Skin of body (tissue), 2 donors: ENCODE data around the gene KEAP1. TPM values are rescaled to one million over a fixed set of nuclear protein-coding genes. Genes with fewer than 3 reads are reported as not detected.
"Not testable (repeated sequence)": the region's sequence is repeated elsewhere in the genome, so short reads cannot be mapped to it uniquely, and the experiment has no call there.

ENCODE experiments used
- DNase-seq: peaks from one replicate; lab custom pipeline; 2025; lab: John Stamatoyannopoulos, UW
- total RNA-seq: library from RNA; depleted of rRNA; stranded (reverse); fragments of >200 nt; gene quantifications from one replicate; pipeline ENCODE4 v1.2.3, GENCODE V29; 2014

The KEAP1 gene
- total RNA-seq: 32.8 TPM

DNA sequence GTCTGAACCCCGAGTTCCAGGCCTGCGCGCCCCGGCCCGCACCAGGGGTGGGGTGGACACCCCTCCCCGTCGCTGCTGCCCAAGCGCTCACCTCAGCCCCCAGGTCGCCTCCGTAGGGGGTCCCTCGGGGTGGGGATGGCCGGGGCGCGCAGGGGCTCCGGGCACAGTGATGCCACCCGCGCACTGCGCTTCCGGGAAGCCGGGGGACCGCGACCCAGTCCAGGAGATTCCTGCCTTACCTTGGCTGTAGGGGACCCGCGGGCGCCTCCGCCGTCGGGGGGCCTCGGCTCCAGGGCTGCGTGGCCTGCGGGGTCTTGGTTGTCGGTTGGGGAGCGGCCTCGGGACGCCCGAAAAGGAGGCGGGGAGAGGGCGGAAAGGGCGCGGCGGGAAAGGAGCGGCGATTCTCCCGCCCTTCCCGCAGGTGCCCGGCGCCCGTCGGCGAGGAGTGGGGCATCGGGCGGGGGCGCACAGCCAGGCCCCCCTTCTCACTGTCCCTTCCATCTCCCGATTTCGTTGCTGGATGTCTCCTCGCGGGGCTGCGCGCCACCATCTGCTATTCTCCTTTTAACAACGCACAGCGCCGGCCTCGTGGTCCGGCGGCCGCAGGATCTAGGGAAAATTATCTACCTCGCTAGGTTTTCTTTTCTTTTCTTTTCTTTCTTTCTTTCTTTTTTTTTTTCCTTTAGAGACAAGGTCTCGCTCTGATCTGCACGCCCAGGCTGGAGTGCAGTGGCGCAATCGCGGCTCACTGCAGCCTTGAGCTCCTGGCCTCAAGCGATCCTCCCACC, at the start of gene KEAP1:
TSS of gene KEAP1 (minus strand) at position 355 of the 788 bp plus-strand sequence. CDS start 3,323 bp downstream, outside the sequence.
- no peak for DNase-seq

GRCh38 chr19:10552510-10553053, 49.4 kb upstream of the KEAP1 start:
- DNase-seq: no peak

DNA sequence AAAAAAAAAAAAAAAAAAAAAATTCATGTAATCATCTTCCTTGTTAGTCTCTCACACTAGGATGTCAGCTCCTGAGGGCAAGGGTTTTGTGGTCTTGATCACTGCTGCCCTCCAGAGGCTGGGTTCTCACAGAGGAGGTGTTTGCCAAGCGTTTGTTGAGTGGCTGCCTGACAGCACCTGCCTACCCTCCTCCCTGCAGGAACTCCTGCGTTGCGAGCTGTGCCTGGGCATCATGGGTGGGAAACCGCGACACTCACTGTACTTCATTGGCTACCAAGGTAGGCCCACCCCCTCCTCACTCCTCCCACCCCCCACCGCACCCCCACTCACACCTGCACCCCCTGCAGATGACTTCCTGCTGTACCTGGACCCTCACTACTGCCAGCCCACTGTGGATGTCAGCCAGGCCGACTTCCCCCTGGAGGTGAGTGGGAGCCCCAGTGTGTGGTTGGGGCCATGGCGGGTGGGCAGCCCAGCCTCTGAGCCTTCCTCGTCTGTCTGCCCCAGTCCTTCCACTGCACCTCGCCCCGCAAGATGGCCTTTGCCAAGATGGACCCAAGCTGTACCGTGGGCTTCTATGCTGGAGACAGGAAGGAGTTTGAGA, 48.6 kb upstream of the KEAP1 start:
- DNase-seq: no peak

- DNase-seq: not testable (repeated sequence)
These were observed 47.9 kb upstream of the KEAP1 start for GRCh38 chr19:10551006-10551405.

- no peak for DNase-seq
These were observed 47.2 kb upstream of the KEAP1 start for GRCh38 chr19:10550336-10550735.

GRCh38 chr19:10549733-10550132, 46.6 kb upstream of the KEAP1 start:
- DNase-seq: no peak

DNA sequence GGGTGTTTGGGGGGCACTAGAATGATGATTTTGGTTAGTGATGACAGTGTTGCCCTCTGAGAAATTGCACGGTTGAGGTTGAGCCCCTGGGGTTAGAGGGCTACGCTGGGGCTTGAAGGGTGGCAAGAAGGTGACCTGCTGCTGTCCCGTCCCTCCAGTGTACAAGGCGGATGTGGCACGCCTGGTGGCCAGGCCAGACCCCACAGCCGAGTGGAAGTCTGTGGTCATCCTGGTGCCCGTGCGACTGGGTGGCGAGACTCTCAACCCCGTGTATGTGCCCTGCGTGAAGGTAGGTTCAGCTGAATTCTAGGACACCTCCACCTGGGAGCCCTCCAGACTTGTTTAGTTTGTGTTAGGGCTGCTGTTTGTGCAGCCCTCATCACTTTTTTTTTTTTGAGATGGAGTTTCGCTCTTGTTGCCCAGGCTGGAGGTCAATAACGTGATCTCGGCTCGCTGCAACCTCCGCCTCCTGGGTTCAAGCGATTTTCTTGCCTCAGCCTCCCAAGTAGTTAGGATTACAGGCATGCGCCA, 45.7 kb upstream of the KEAP1 start:
- DNase-seq: no peak

DNA sequence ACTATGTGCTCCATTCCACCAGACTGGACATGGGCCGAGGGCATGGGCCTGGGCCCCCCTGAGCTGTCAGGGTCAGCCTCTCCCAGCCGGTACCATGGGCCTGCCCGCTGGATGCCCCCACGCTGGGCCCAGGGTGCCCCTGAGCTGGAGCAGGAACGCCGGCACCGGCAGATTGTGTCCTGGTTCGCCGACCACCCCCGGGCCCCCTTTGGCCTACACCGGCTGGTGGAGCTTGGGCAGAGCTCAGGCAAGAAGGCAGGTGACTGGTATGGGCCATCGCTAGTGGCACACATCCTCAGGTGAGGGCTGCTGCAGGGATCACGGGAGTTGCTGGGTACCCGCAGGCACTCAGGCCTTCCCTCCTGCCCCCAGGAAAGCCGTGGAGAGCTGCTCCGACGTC, 43.7 kb upstream of the KEAP1 start:
- no peak for DNase-seq

DNA sequence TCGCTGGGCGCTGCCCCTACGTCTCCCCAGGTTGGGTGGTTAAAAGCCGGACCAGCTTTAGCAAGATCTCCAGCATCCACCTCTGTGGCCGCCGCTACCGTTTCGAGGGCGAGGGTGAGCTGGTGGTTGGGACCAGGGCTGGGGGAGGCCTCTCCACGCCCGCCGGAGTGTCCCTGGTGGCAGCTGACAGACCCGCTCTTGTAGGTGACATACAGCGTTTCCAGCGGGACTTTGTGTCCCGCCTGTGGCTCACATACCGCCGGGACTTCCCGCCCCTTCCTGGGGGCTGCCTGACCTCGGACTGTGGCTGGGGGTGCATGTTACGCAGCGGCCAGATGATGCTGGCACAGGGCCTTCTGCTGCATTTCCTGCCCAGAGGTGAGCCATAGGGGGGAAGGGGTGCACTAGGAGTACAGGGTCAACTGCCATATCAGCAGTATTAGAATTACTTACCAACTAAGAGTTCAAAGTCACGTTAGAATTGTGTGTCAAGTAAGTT, 41.6 kb upstream of the KEAP1 start:
- no peak for DNase-seq

DNA sequence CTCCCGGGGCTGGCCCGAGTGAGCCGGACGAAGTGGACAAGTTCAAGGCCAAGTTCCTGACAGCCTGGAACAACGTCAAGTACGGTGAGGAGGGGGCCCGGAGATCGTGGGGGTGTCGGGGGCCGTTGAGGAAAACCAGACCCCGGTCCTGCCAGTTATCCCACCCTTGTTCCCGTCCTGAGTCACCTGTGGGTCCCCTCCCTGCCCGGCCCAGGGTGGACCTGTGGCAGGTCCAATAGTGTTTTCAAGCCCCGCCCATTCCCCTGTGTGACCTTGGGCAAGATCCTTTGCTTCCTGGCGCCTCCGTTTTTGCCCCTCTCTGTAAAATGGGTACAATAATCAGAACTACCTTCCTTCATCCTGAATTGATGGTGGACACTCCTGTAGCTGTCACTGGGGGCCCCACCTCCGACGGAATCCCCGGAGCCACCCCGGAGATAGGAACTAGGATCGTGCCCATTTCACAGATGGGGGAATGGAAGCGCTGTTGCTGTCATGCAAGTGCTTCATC, 41.1 kb upstream of the KEAP1 start:
- no peak for DNase-seq

DNA sequence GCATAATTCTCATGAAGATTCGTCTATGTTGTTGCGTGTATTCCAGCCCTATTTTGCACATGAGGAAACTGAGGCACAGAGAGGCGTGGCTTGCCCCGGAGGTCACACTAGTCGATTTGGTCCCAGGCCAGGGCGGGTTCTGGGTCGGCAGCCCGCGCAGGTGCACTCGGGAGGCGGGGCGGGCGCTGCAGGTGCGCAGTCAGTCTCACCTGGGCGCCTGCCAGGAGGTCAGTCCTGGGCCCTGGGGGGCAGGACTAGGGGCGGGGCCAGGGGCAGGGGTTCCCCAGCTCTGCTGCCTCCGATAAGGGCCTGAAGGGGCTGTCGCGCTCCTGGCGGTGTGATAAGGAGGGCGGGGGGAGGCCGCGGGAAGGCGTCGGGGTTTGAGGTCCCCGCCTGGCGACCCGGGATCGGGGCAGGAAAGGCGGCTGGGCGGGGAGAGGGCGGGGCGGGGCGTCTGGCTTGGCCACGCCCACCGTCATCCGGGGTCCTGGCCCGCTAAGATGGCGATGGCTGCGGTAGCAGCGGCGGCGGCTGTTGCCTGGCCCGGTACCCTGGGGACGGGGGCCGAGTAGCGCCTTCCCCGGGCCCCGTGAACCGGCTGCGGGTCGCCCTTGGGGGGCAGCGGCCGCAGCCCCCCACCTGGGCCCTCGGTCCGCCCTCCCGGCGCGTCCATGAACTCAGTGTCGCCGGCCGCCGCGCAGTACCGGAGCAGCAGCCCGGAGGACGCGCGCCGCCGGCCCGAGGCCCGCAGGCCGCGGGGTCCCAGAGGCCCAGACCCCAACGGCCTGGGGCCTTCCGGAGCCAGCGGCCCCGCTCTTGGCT, 40.5 kb upstream of the KEAP1 start, which contains the start of gene ATG4D:
TSS of gene ATG4D (plus strand) at position 485 of the 822 bp plus-strand sequence. CDS start at position 672, 187 bp downstream.
- DNase-seq: no peak

GRCh38 chr19:10543059-10543419, 39.9 kb upstream of the KEAP1 start:
- no peak for DNase-seq

GRCh38 chr19:10539016-10539415, 35.9 kb upstream of the KEAP1 start:
- DNase-seq: not testable (repeated sequence)

DNA sequence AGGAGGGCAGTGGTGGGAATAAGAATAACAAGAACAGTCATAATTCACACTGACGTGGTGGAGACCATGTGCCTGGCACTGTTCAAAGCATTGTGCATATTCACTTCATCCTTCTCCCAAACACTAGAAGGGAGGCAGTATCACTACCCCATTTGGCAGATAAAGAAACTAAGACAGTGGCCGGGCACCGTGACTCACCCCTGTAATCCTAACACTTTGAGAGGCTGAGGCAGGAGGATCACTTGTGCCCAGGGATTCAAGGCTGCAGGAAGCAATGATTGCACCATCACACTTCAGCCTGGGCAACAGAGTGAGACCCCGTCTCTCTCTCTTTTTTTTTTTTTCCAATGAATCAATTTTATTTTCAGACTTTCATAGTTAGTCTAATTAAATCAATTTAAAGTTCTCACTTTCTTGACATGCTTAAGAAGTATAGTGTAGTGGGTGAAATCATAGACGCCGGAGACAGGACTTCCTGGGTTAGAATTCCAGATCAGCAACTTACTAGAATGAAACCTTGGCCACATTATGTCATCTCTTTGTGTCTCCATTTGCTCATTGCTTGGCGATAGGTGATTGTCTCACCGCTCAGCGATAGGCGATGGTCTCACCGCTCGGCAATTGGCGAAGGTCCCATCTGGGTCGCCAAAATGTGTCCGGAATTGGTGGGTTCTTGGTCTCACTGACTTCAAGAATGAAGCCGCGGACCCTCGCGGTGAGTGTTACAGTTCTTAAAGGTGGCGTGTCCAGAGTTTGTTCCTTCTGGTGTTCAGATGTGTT, 35.2 kb upstream of the KEAP1 start:
- no peak for DNase-seq

GRCh38 chr19:10537668-10538067, 34.5 kb upstream of the KEAP1 start:
- DNase-seq: no peak

DNA sequence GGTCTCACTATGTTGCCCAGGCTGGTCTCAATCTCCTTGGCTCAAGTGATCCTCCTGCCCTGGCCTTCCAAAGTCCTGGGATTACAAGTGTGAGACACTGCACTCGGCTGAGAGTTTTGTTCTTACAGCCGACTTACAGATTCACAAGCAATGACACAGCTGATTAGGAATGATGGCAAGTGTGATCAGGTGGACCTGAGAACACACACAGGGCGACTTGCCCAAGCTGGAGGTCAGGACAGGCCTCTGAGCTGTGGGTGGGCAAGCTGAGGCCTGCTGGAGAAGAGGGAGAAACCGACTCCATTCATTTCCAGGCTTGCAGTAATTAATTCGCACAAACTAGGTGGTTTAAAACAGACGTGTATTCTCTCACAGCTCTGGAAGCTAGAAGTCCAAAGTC, 32.5 kb upstream of the KEAP1 start:
- no peak for DNase-seq

DNA sequence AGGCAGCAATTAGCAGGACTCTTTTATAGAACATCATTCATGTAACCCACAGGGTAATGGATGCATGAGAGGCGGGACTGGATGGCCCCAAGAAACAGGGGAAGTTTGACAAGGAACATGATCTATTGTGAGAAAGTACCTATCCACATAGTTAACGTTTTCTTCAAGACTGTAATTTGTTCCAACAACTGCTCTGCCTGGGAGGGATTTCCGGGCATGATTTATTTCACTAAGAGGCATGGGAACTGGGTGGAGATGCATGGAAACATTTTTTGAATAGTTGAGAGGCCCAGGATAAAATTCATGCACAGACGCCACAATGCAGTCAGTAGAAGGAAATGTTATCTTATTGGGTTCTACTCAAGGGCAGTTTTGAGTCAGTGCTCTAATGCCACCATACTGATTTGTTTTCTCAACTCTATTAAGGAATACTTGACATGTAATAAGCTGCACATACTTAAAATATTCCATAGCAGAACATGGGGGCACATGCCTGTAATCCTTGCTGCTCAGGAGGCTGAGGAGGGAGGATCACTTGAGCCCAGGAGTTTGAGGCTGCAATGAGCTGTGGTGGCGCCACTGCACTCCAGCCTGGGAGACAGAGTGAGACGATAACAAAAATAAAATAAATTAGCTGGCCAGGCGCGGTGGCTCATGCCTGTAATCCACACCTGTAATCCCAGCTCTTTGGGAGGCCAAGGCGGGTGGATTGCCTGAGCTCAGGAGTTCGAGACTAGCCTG, 30.7 kb upstream of the KEAP1 start:
- DNase-seq: peak; percentile 36

- no peak for DNase-seq
These were observed 29.3 kb upstream of the KEAP1 start for GRCh38 chr19:10532457-10532856.

DNA sequence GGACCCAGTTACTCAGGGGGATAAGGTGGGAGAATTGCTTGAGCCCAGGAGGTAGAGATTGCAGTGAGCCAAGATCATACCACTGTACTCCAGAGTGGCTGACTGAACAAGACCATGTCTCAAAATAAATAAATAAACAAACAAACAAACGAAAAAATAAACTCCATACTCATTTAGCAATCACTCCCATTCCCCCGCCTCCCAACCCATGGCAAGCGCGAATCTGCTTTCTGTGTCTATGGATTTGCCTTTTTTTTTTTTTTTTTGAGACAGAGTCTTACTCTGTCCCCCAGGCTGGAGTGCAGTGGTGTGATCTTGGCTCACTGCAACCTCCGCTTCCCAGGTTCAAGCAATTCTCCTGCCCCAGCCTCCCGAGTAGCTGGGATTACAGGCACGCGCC, 23.7 kb upstream of the KEAP1 start:
- DNase-seq: not testable (repeated sequence)

DNA sequence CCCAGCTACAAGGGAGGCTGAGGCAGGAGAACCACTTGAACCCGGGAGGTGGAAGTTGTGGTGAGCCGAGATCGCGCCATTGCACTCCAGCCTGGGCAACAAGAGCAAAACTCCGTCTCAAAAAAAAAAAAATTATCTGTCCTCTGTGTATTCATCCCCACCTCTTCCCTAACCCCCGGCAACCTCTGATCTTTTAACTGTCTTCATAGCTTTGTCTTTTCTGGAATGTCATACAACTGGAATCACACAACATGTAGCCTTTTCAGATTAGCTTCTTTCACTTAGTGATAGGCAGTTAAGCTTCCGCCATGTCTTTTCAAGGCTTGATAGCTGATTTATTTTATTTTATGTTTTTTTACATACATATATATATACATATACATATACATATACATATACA, 22.5 kb upstream of the KEAP1 start:
- DNase-seq: no peak
